WTC11 (cell line): Measurements from ENCODE around the gene NRXN3. TPM values are rescaled to one million over a fixed set of nuclear protein-coding genes. Genes with fewer than 3 reads are reported as not detected.

ENCODE experiments used
- ATAC-seq: fragments of 200-7000 bp; cut with Tn5 transposase; 2 replicates; pipeline ENCODE4 v1.10.0; 2021; ENCODE audit warnings: mild to moderate bottlenecking, moderate library complexity
- CTCF ChIA-PET: fragments of 300-600 bp; sonication (Branson Sonifier 250); formaldehyde crosslinking; loops from one replicate; lab custom pipeline; 2021; ENCODE audit warnings: antibody characterized with exemption; lab: Charles Lee
- POLR2A ChIA-PET: fragments of 350-600 bp; sonication (Branson Sonifier 250); formaldehyde crosslinking; loops from one replicate; lab custom pipeline; 2021; ENCODE audit warnings: antibody characterized with exemption; lab: Charles Lee
- DNase-seq: peaks from one replicate; pipeline ENCODE4 v3.0.0; 2021; ENCODE audit warnings: low spot score
- H3K27ac Mint-ChIP-seq: 2 replicates; pipeline ENCODE4 v1.8.0; 2021; ENCODE audit warnings: mixed read lengths
- H3K27me3 Mint-ChIP-seq: 2 replicates; pipeline ENCODE4 v1.8.0; 2021; ENCODE audit warnings: low read depth, mild to moderate bottlenecking, moderate library complexity, mixed read lengths
- H3K36me3 Mint-ChIP-seq: 2 replicates; pipeline ENCODE4 v1.8.0; 2021; ENCODE audit warnings: mixed read lengths
- H3K4me1 Mint-ChIP-seq: 2 replicates; pipeline ENCODE4 v1.8.0; 2022; ENCODE audit warnings: mixed read lengths
- H3K4me3 Mint-ChIP-seq: 2 replicates; pipeline ENCODE4 v1.8.0; 2021; ENCODE audit warnings: mild to moderate bottlenecking, moderate library complexity, mixed read lengths
- H3K9me3 Mint-ChIP-seq: 2 replicates; pipeline ENCODE4 v1.8.0; 2021; ENCODE audit warnings: mixed read lengths
- AR ChIP-seq: fragments of 250-450 bp; sonication (Bioruptor Pico); IDR thresholded peaks from 2 replicates; pipeline ENCODE4 v1.9.0; 2021; ENCODE audit warnings: mild to moderate bottlenecking
- CBFB ChIP-seq: sonication (generic); formaldehyde crosslinking; IDR thresholded peaks from 2 replicates; pipeline ENCODE4 v1.8.1; 2022; ENCODE audit warnings: mild to moderate bottlenecking, low read depth, missing genetic modification reagents
- CDX4 ChIP-seq: fragments of 250-450 bp; sonication (Bioruptor Pico); IDR thresholded peaks from 2 replicates; pipeline ENCODE4 v1.9.0; 2021; ENCODE audit warnings: moderate library complexity, mild to moderate bottlenecking, inconsistent platforms, borderline replicate concordance
- CREB1 ChIP-seq: sonication (generic); formaldehyde crosslinking; IDR thresholded peaks from 2 replicates; pipeline ENCODE4 v1.8.0; 2023; ENCODE audit warnings: mild to moderate bottlenecking, missing genetic modification reagents
- E2F5 ChIP-seq: sonication (generic); formaldehyde crosslinking; IDR thresholded peaks from 2 replicates; pipeline ENCODE4 v1.8.1; 2022; ENCODE audit warnings: mild to moderate bottlenecking, moderate library complexity, missing genetic modification reagents
- ERG ChIP-seq: fragments of 250-450 bp; sonication (Bioruptor Pico); IDR thresholded peaks from 2 replicates; pipeline ENCODE4 v1.8.0; 2021; ENCODE audit warnings: mild to moderate bottlenecking
- ETV6 ChIP-seq: sonication (generic); formaldehyde crosslinking; IDR thresholded peaks from 2 replicates; pipeline ENCODE4 v1.8.1; 2022; ENCODE audit warnings: mild to moderate bottlenecking, missing genetic modification reagents
- JAZF1 ChIP-seq: fragments of 250-450 bp; sonication (Bioruptor Pico); IDR thresholded peaks from 2 replicates; pipeline ENCODE4 v1.9.0; 2021; ENCODE audit warnings: moderate library complexity, mild to moderate bottlenecking, inconsistent platforms
- NFATC4 ChIP-seq: fragments of 250-450 bp; sonication (Bioruptor Pico); IDR thresholded peaks from 2 replicates; pipeline ENCODE4 v1.9.0; 2021; ENCODE audit warnings: mild to moderate bottlenecking
- NFYB ChIP-seq: sonication (generic); formaldehyde crosslinking; conservative IDR thresholded peaks from 2 replicates; pipeline ENCODE4 v1.8.0; 2022; ENCODE audit warnings: low read depth, missing genetic modification reagents
- NR2C2 ChIP-seq: sonication (generic); formaldehyde crosslinking; IDR thresholded peaks from 2 replicates; pipeline ENCODE4 v1.8.0; 2022; ENCODE audit warnings: mild to moderate bottlenecking, missing genetic modification reagents
- PRRX2 ChIP-seq: fragments of 250-450 bp; sonication (Bioruptor Pico); IDR thresholded peaks from 2 replicates; pipeline ENCODE4 v1.8.0; 2021; ENCODE audit warnings: mild to moderate bottlenecking
- ZNF219 ChIP-seq: sonication (generic); formaldehyde crosslinking; IDR thresholded peaks from 2 replicates; pipeline ENCODE4 v1.8.0; 2023; ENCODE audit warnings: missing genetic modification reagents, mild to moderate bottlenecking, borderline replicate concordance
- ZNF281 ChIP-seq: sonication (generic); formaldehyde crosslinking; IDR thresholded peaks from 2 replicates; pipeline ENCODE4 v1.8.0; 2023; ENCODE audit warnings: mild to moderate bottlenecking, missing genetic modification reagents
- ZNF317 ChIP-seq: sonication (generic); formaldehyde crosslinking; IDR thresholded peaks from 2 replicates; pipeline ENCODE4 v1.8.1; 2023; ENCODE audit warnings: low read depth, mild to moderate bottlenecking, moderate library complexity, missing genetic modification reagents, borderline replicate concordance
- ZNF532 ChIP-seq: fragments of 250-450 bp; sonication (Bioruptor Pico); IDR thresholded peaks from 2 replicates; pipeline ENCODE4 v1.9.0; 2021; ENCODE audit warnings: mild to moderate bottlenecking, borderline replicate concordance
- ZNF671 ChIP-seq: fragments of 250-450 bp; sonication (Bioruptor Pico); IDR thresholded peaks from 2 replicates; pipeline ENCODE4 v1.8.0; 2021; ENCODE audit warnings: mild to moderate bottlenecking
- total RNA-seq: library from RNA; stranded (reverse); gene quantifications from 3 replicates; pipeline ENCODE4 v1.2.3, GENCODE V29; 2021

NRXN3 gene
- total RNA-seq, 1 experiment from 2014 or later, result 3.0 TPM

- TF ChIP-seq ZNF219 (CRISPR knock-in tag) (no peak), JAZF1 (no peak)
These were observed 1117.8 kb downstream of the NRXN3 start (continued) for GRCh38 chr14:79287976-79288375.

GRCh38 chr14:79293482-79294177, 1123.5 kb downstream of the NRXN3 start:
- Mint-ChIP-seq H3K9me3 (peaks cover 14% of the 10 kb centered on the region), H3K36me3 (peaks cover 7% of the 10 kb centered on the region; the same call in 1 of the 2 replicates), H3K27ac (no peak overlapping the region), H3K27me3 (peaks cover 2% of the 10 kb centered on the region; the same call in 1 of the 2 replicates), H3K4me1 (peaks cover 27% of the 10 kb centered on the region), H3K4me3 (no peak overlapping the region; the same call in 1 of the 2 replicates)
- DNase-seq (no peak), ATAC-seq (peak; percentile 69)
- CTCF ChIA-PET, result no interaction called here
- POLR2A ChIA-PET, result no interaction called here
- TF ChIP-seq NFYB (CRISPR knock-in tag) (no peak), ZNF317 (no peak)

- ChIA-PET CTCF (no interaction called here), POLR2A (no interaction called here)
- TF ChIP-seq AR (CRISPR knock-in tag), result no peak
- TF ChIP-seq NR2C2 (CRISPR knock-in tag), result no peak
- TF ChIP-seq ERG (CRISPR knock-in tag), result no peak
- no peak for TF ChIP-seq ZNF532 (CRISPR knock-in tag)
- TF ChIP-seq CREB1 (CRISPR knock-in tag), result no peak
- Mint-ChIP-seq H3K27ac (no peak overlapping the region), H3K27me3 (no peaks in the 10 kb centered on the region), H3K4me1 (peaks cover 34% of the 10 kb centered on the region), H3K36me3 (peaks cover 7% of the 10 kb centered on the region; the same call in 1 of the 2 replicates), H3K9me3 (peaks cover 10% of the 10 kb centered on the region), H3K4me3 (no peak overlapping the region)
- ATAC-seq (no peak), DNase-seq (no peak)
These were observed 1124.3 kb downstream of the NRXN3 start for GRCh38 chr14:79294499-79294898.

- ChIA-PET CTCF (no interaction called here), POLR2A (no interaction called here)
- DNase-seq, result no peak
- peaks cover 7% of the 10 kb centered on the region; the same call in 1 of the 2 replicates for H3K36me3 Mint-ChIP-seq
- no peak for ATAC-seq
- H3K4me1 Mint-ChIP-seq, result peaks cover 26% of the 10 kb centered on the region
- H3K27me3 Mint-ChIP-seq, result no peaks in the 10 kb centered on the region
- peaks cover 10% of the 10 kb centered on the region for H3K9me3 Mint-ChIP-seq
- H3K27ac Mint-ChIP-seq, result no peak overlapping the region
- H3K4me3 Mint-ChIP-seq, result no peak overlapping the region
- TF ChIP-seq PRRX2 (CRISPR knock-in tag) (no peak), E2F5 (CRISPR knock-in tag) (no peak), NR2C2 (CRISPR knock-in tag) (no peak), CDX4 (CRISPR knock-in tag) (no peak), ETV6 (CRISPR knock-in tag) (no peak), NFATC4 (CRISPR knock-in tag) (no peak), CBFB (CRISPR knock-in tag) (no peak), ZNF281 (CRISPR knock-in tag) (no peak), ZNF671 (CRISPR knock-in tag) (no peak)
These were observed 1125.2 kb downstream of the NRXN3 start for GRCh38 chr14:79295385-79295784.
